Lung (tissue), 12 donors: Measurements from ENCODE around the gene TEX13B. TPM values are rescaled to one million over a fixed set of nuclear protein-coding genes. Genes with fewer than 3 reads are reported as not detected.
"Not testable (repeated sequence)": the region's sequence is repeated elsewhere in the genome, so short reads cannot be mapped to it uniquely, and the experiment has no call there.

Source experiments
- ATAC-seq: fragments of 200-7000 bp; cut with Tn5 transposase; one replicate; pipeline ENCODE4 v1.9.1; 2020; ENCODE audit warnings: moderate number of reproducible peaks; ENCODE audit not compliant: insufficient read depth, low FRiP score
- DNase-seq, 3 donors: peaks; one replicate each; pipeline ENCODE4 v3.0.0-alpha.2; 2013 to 2017
- H3K27ac ChIP-seq, 2 donors: one replicate each; pipeline ENCODE4 v1.5.1; 2013; ENCODE audit warnings: mild to moderate bottlenecking in 2 of 2, moderate library complexity in 2 of 2, control low read depth in 1 of 2, inconsistent platforms in 1 of 2, low read depth in 1 of 2, low read length in 1 of 2
- H3K27me3 ChIP-seq, 3 donors: one replicate each; pipeline ENCODE4 v1.5.1; 2013; ENCODE audit warnings: low read length in 2 of 3; ENCODE audit not compliant: control insufficient read depth in 3 of 3, insufficient read depth in 3 of 3
- H3K36me3 ChIP-seq, 4 donors: one replicate each; pipeline ENCODE4 v1.5.1; 2013; ENCODE audit warnings: low read length in 4 of 4, mild to moderate bottlenecking in 1 of 4, moderate library complexity in 1 of 4; ENCODE audit not compliant: control insufficient read depth in 4 of 4, insufficient read depth in 4 of 4
- H3K4me1 ChIP-seq, 5 donors: one replicate each; pipeline ENCODE4 v1.5.1; 2013; ENCODE audit warnings: low read length in 5 of 5, mild to moderate bottlenecking in 2 of 5, moderate library complexity in 1 of 5; ENCODE audit not compliant: control insufficient read depth in 5 of 5, insufficient read depth in 5 of 5
- H3K4me3 ChIP-seq: one replicate; pipeline ENCODE4 v1.5.1; 2013; ENCODE audit warnings: mild to moderate bottlenecking, control low read depth, moderate library complexity
- H3K9ac ChIP-seq, 2 donors: one replicate each; pipeline ENCODE4 v1.5.1; 2013; ENCODE audit warnings: low read length in 2 of 2, control low read depth in 1 of 2; ENCODE audit not compliant: insufficient read depth in 1 of 2
- H3K9me3 ChIP-seq, 4 donors: one replicate each; pipeline ENCODE4 v1.5.1; 2013; ENCODE audit warnings: low read length in 3 of 4, mild to moderate bottlenecking in 1 of 4, moderate library complexity in 1 of 4; ENCODE audit not compliant: control insufficient read depth in 4 of 4, insufficient read depth in 3 of 4
- CTCF ChIP-seq: IDR thresholded peaks from 2 replicates; pipeline ENCODE4 v1.5.1; 2012; ENCODE audit warnings: mild to moderate bottlenecking; ENCODE audit errors: control extremely low read depth, extremely low read depth
- WGBS, 2 donors: extraction: QIAGEN DNeasy Blood & Tissue Kit; methylation state at CpG; one replicate each; pipeline ENCODE4 v1.1.7; 2013; 5-methylcytosine and 5-hydroxymethylcytosine counted together
- polyA plus RNA-seq, 2 donors: library from polyadenylated mRNA; stranded (reverse); fragments of 200-250 nt; gene quantifications; one replicate each; pipeline ENCODE4 v1.2.1, GENCODE V29; 2013
- total RNA-seq, 2 donors: library from RNA; depleted of rRNA in 1 of 2; stranded (reverse); fragments of >200 nt in 1 of 2; gene quantifications; one replicate each; pipeline ENCODE4 v1.2.1, GENCODE V29; 2014 to 2021
- donor health status: control.
- donor health status: control.
- donor health status: Bipolar disorder and iron deficiency.
- donor health status: healthy.
- donor health status: DM: yes; HTN: yes; CAD: no.

The TEX13B gene
- total and polyA plus RNA-seq, 4 donors, result not detected

DNA sequence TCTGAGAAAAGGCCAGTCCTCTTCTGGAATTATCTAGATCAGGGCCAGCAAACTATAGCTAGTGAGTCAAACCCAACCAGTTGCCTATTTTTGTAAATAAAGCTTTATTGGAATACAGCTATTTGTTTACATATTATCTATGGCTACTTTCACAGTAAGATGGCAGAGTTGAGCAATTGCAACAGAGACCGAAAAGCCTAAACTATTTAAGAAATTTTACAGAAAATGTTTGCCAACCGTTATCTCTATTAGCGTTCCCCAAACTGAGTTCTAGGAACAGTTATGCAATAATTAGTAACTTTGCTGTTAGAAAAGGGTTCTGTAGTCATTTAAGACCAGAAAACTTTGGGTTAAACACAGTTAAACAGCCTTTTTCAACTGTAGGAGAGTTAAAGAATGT lies 10.5 kb downstream of the TEX13B start:
- no peak for TF ChIP-seq CTCF
- ATAC-seq (no peak), DNase-seq (no peak)
- H3K9ac ChIP-seq, result no peak overlapping the region
- H3K36me3 ChIP-seq, result no peaks in the 10 kb centered on the region
- peaks cover 0 to 2% (median 0%) of the 10 kb centered on the region in 4 donors for H3K9me3 ChIP-seq
- WGBS, 2 donors, result 49 to 70% methylated on average over 3 of the region's 3 CpGs
- H3K27me3 ChIP-seq, result peaks cover 0 to 16% (median 12%) of the 10 kb centered on the region in 3 donors
- no peak overlapping the region for H3K4me3 ChIP-seq
- H3K27ac ChIP-seq, result no peak overlapping the region
- H3K4me1 ChIP-seq, result no peaks in the 10 kb centered on the region

DNA sequence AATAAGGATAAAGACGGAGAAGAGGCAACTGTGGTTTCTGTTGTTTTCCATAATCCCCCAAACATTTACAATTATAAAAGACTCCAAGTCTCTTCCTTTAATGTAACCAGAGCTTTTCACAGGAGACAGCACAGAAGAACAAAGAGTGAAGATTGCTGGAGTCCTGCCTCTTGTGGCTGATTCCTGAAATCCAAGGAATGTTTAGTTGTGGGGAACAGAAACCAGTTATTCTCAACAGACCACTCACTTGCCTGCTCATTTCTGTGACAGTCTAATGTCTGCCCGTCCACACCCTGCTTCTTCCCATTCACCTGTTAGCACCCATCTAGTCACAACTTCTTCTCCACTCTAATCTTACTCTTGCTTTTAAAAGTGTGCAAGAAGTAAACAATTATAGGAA lies 12.1 kb downstream of the TEX13B start:
- H3K4me1 ChIP-seq, result no peaks in the 10 kb centered on the region
- H3K9ac ChIP-seq, result no peak overlapping the region
- TF ChIP-seq CTCF, result no peak
- WGBS, 2 donors, result 56 to 72% methylated on average over 2 of the region's 2 CpGs
- ATAC-seq (no peak), DNase-seq (no peak)
- no peak overlapping the region for H3K27ac ChIP-seq
- peaks cover 0 to 2% (median 0%) of the 10 kb centered on the region in 4 donors for H3K9me3 ChIP-seq
- no peak overlapping the region for H3K4me3 ChIP-seq
- H3K27me3 ChIP-seq, result peaks cover 0 to 15% (median 12%) of the 10 kb centered on the region in 3 donors
- H3K36me3 ChIP-seq, result no peaks in the 10 kb centered on the region

GRCh38 chrX:107968623-107969022 lies 13.5 kb downstream of the TEX13B start:
- no peak overlapping the region for H3K9ac ChIP-seq
- WGBS, 2 donors, result 74 to 88% methylated on average over 5 of the region's 5 CpGs
- H3K4me1 ChIP-seq, result no peaks in the 10 kb centered on the region
- ATAC-seq, result no peak
- peaks cover 0 to 14% (median 14%) of the 10 kb centered on the region in 3 donors for H3K27me3 ChIP-seq
- H3K4me3 ChIP-seq, result no peak overlapping the region
- H3K27ac ChIP-seq, result no peak overlapping the region
- H3K36me3 ChIP-seq, result no peaks in the 10 kb centered on the region
- TF ChIP-seq CTCF, result no peak
- DNase-seq, result no peak
- peaks cover 0 to 2% (median 0%) of the 10 kb centered on the region in 4 donors for H3K9me3 ChIP-seq

GRCh38 chrX:107955337-107955736 lies 26.8 kb downstream of the TEX13B start:
- H3K9me3 ChIP-seq, H3K36me3 ChIP-seq, ATAC-seq, H3K4me1 ChIP-seq, H3K27ac ChIP-seq, H3K27me3 ChIP-seq, H3K9ac ChIP-seq, DNase-seq, H3K4me3 ChIP-seq: not testable (repeated sequence)
